LNCAP (cell line): ENCODE measurements around the gene APOF.

ENCODE experiments used
- CTCF ChIP-seq: fragments of 450-650 bp; IDR thresholded peaks from 2 replicates; pipeline ENCODE4 v1.5.1; 2017; ENCODE audit warnings: mild to moderate bottlenecking

The APOF gene

GRCh38 chr12:56362130-56363059 lies at the start of gene APOF:
Gene APOF (minus strand): TSS chr12:56362857. CDS start chr12:56362745, 112 bp downstream.
- no peak for TF ChIP-seq CTCF

- no peak for TF ChIP-seq CTCF
Observed at GRCh38 chr12:56411781-56412639, 49.4 kb upstream of the APOF start.

- no peak for TF ChIP-seq CTCF
Observed at GRCh38 chr12:56410768-56411167, 48.1 kb upstream of the APOF start.

GRCh38 chr12:56408799-56409417 lies 46.3 kb upstream of the APOF start:
- no peak for TF ChIP-seq CTCF

GRCh38 chr12:56398324-56398723 lies 35.7 kb upstream of the APOF start:
- no peak for TF ChIP-seq CTCF

GRCh38 chr12:56392331-56392730 lies 29.7 kb upstream of the APOF start:
- no peak for TF ChIP-seq CTCF

GRCh38 chr12:56391721-56392120 lies 29.1 kb upstream of the APOF start:
- no peak for TF ChIP-seq CTCF
